ENCODE results near the gene CAPZA1. TPM values are rescaled to one million over a fixed set of nuclear protein-coding genes. Genes with fewer than 3 reads are reported as not detected.
A peak's percentile ranks its signal among the peaks of the same experiment; 100 is the strongest.

Gene CAPZA1
- total RNA-seq, 6 experiments from 2014 or later: 34.8 to 85.8 (median 54.7) TPM

DNA sequence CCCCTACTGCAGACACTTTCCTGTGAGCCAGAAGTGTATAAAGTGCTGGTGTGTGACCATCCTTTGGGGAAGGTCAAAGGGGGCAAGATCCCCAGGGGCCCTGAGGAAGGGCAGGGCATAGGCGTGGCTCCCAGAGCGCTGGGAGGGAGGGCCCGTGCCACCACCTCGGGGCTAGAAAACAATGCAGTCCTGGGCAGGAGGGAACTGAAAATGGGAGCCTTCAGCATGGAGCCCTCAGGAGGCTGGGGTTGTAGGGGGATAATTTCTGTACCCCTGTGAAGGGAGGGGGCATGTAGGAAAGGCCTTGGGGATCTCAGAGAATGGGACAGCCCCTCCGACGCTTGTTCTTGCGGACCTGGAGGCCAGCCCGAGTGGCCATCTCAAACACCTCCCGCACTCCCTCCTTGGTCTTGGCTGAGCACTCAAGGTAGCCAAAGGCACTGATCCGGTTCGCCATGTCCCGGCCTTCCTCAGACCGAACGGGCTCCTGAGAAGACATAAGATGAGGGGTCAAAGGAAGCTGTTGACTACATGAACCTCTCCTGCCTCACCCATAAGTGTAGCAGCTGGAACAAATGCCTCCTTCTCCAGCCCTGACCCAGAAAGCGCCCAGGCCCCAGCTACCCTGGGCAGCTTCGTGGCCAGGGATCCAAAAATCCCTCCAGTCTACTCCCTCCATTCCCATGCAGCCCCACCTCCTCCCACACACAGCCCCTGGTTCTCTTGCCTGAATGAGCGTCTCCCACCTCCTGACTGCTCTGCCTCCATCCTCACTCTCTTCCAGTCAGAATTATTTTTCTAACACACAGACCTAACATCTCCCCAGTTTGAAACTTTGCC lies 81.8 kb downstream of the CAPZA1 start:
- TF ChIP-seq CTCF (IDR thresholded peaks at IDR 0.05): no peak
- TF ChIP-seq POLR2A (IDR thresholded peaks at IDR 0.05): no peak
- 68% methylated on average over 6 of the region's 17 CpGs for WGBS (ENCODE audit: insufficient coverage, low coverage, low lambda C conversion rate, missing lambda C conversion rate)
- H3K4me3 ChIP-seq: no peak overlapping the region

DNA sequence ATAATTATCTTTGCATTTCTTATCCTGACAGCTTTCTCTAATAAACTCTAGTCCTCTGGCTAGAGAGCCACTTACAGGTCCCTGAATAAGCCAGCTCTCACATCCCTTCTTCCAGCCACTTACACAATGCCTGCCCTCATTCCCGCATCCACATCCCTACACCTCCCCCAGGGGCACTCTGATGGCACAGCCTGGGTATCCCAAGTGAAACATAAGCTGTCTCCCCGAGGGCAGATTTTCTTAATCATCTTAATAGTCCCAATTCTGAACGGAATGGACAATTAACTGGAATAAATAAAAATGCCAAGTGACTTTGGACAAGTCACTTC lies 82.4 kb downstream of the CAPZA1 start:
- 74% methylated on average over 3 of the region's 3 CpGs for WGBS (ENCODE audit: insufficient coverage, low coverage, low lambda C conversion rate, missing lambda C conversion rate)
- peak overlapping the region in 1 of 3 donors; percentile 22 for H3K27ac ChIP-seq
- TF ChIP-seq CTCF (IDR thresholded peaks at IDR 0.05): no peak
- TF ChIP-seq POLR2A (IDR thresholded peaks at IDR 0.05): no peak
- no peak for ATAC-seq
- H3K36me3 ChIP-seq: peaks cover 0 to 16% (median 0%) of the 10 kb centered on the region in 4 donors
- H3K4me3 ChIP-seq: no peak overlapping the region
- DNase-seq: no peak
- H3K4me1 ChIP-seq: peaks cover 4 to 65% (median 36%) of the 10 kb centered on the region in 4 donors
- no peaks in the 10 kb centered on the region for H3K27me3 ChIP-seq
- no peaks in the 10 kb centered on the region for H3K9me3 ChIP-seq
- intact Hi-C loops (cut with DNase I): loop anchor here in 1 of 2 donors (10.0 kb wide), 2 partner anchors 77 to 197 kb away; partner anchors contain the start of gene WNT2B

More for the DNA sequence above, 81.8 kb downstream of the CAPZA1 start:
- Histone ChIP-seq H3K9me3 (no peaks in the 10 kb centered on the region), H3K4me1 (peaks cover 4 to 65% (median 36%) of the 10 kb centered on the region in 4 donors), H3K36me3 (peaks cover 0 to 16% (median 0%) of the 10 kb centered on the region in 4 donors), H3K27ac (peak overlapping the region; percentile 81 to 83 (median 83)), H3K27me3 (no peaks in the 10 kb centered on the region)
- intact Hi-C loops (cut with DNase I): loop anchor here in 1 of 2 donors (10.0 kb wide), 2 partner anchors 77 to 197 kb away; partner anchors contain the start of gene WNT2B
- no peak for DNase-seq
- no peak for ATAC-seq

- Histone ChIP-seq H3K36me3 (peaks cover 0 to 16% (median 0%) of the 10 kb centered on the region in 4 donors), H3K27me3 (no peaks in the 10 kb centered on the region), H3K4me3 (no peak overlapping the region), H3K4me1 (peaks cover 4 to 67% (median 36%) of the 10 kb centered on the region in 4 donors), H3K9me3 (no peaks in the 10 kb centered on the region), H3K27ac (peak overlapping the region in 1 of 3 donors; percentile 22)
- TF ChIP-seq POLR2A (IDR thresholded peaks at IDR 0.05) (no peak), CTCF (IDR thresholded peaks at IDR 0.05) (no peak)
- ATAC-seq (no peak), DNase-seq (no peak)
- intact Hi-C loops (cut with DNase I): loop anchor here in 1 of 2 donors (10.0 kb wide), 2 partner anchors 78 to 198 kb away; partner anchors contain the start of gene WNT2B
- WGBS (ENCODE audit: insufficient coverage, low coverage, low lambda C conversion rate, missing lambda C conversion rate): 62% methylated on average over 7 of the region's 12 CpGs
Measured at GRCh38 chr1:112702420-112703261, 83.0 kb downstream of the CAPZA1 start.

DNA sequence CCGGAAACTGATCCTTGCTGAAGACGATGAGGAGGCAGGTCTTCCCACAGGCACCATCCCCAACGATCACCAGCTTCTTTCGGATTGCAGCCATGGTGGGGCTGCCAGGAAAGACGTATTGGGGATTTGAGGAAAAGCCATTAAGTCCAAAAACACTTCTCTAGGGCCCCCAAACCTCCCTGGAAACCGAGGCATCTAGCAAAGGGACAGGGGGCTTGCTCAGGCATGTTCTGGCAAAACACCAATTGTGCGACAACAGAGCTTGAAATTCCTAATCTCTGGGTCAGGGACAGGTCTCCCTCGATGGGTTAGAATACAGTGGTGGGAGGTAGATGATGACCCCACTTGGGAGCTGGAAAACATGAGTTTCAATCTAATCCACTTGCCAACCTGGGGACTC lies 84.1 kb downstream of the CAPZA1 start:
- Histone ChIP-seq H3K4me3 (no peak overlapping the region), H3K27ac (peak overlapping the region in 2 of 3 donors; percentile 75 to 92), H3K36me3 (peaks cover 0 to 16% (median 0%) of the 10 kb centered on the region in 4 donors), H3K9me3 (no peaks in the 10 kb centered on the region), H3K27me3 (no peaks in the 10 kb centered on the region), H3K4me1 (peaks cover 4 to 58% (median 30%) of the 10 kb centered on the region in 4 donors)
- intact Hi-C loops (cut with DNase I): loop anchor here in 1 of 2 donors (10.0 kb wide), 2 partner anchors 79 to 199 kb away; partner anchors contain the start of gene WNT2B
- TF ChIP-seq CTCF (IDR thresholded peaks at IDR 0.05) (no peak), POLR2A (IDR thresholded peaks at IDR 0.05) (no peak)
- DNase-seq: no peak
- 48% methylated on average over 2 of the region's 8 CpGs for WGBS (ENCODE audit: insufficient coverage, low coverage, low lambda C conversion rate, missing lambda C conversion rate)
- ATAC-seq: no peak
